ENCODE results near the gene MINPP1. TPM values are rescaled to one million over a fixed set of nuclear protein-coding genes. Genes with fewer than 3 reads are reported as not detected.
A peak's percentile ranks its signal among the peaks of the same experiment; 100 is the strongest.

MINPP1 gene
- total and polyA plus RNA-seq, 2 of the 4 experiments (the other 2 are of a cell fraction), result 11.7 to 14.4 TPM

DNA sequence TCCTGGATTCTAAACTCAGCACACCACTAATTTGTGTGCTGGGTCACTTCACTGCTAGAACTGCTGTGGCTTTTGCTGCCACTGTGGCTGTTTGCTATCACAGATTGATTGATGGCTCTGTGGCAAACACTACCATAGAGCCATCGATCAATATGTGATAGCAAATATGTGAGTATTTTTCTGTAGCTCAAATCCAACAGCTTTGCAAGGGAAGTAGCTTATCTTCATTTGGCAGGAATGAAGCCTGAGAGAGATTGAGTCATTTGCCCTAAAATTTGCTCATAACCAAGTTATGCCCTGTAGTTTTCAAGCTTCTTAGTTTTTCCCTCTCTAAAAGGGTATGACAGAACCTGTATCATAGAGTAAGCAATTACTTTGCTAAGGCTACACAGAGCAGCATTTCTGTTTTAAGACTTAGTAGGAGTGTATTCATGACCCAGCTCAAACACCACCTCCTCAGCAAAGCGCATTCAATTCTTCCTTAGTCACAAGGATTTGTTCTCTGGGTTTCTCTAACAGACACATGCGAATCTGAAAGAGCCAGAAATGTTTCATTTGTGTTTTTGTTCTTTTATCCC is 43.1 kb downstream of the MINPP1 start (continued):
- peak; percentile 78 for TF ChIP-seq CEBPB (IDR thresholded peaks at IDR 0.05; ENCODE audit: low read depth, low read length)
- TF ChIP-seq FOS (IDR thresholded peaks at IDR 0.05; ENCODE audit: low read depth, low read length), result no peak

DNA sequence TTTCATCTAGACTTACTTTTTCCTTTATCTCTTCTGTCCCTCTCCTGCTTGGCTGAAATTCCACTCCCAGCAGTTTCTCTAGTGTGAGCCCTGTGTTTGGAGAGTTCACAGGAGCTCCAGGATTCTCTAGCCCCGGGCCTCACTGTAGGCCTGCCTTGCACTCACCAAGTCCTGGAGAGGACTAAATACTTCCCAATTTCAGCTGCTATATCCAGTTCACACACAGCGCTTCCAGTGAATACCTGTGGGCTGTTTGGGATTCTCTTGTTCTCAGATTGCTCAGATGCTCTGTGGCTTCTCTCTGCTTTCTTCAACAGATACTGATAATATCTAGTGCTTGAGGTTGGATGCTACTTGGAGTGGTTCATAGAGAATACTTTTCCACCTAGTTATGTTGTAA is 46.0 kb downstream of the MINPP1 start:
- Histone ChIP-seq H2AFZ (replicated peaks; ENCODE audit: low read length, poor library complexity) (no peak overlapping the region), H3K9me1 (ENCODE audit: insufficient read depth, low read length) (peaks cover 6% of the 10 kb centered on the region), H3K18ac (ENCODE audit: low read depth, low read length) (peak overlapping the region; percentile 9; the same call in 1 of the 2 replicates), H3K4me3 (ENCODE audit: insufficient read depth, low read depth, low read length) (no peak overlapping the region), H2BK120ac (ENCODE audit: low read depth, low read length) (no peak overlapping the region), H4K91ac (ENCODE audit: insufficient read depth, low read depth, low read length) (peak overlapping the region; percentile 6), H3K14ac (replicated peaks; ENCODE audit: low read depth, low read length) (peak overlapping the region; percentile 52), H2AK5ac (ENCODE audit: low read depth, low read length) (peak overlapping the region; percentile 2; the same call in 1 of the 2 replicates), H2BK5ac (ENCODE audit: low read depth, low read length, poor library complexity, severe bottlenecking) (no peak overlapping the region), H3K9ac (ENCODE audit: low read depth, low read length) (no peak overlapping the region), H3K9me3 (ENCODE audit: control insufficient read depth, insufficient read depth, low read length) (no peaks in the 10 kb centered on the region), H3K56ac (ENCODE audit: extremely low read depth, insufficient read depth, low read length) (no peak overlapping the region), H3K27ac (ENCODE audit: insufficient read depth, low read length) (no peak overlapping the region), H2BK20ac (ENCODE audit: low read depth, low read length) (no peak overlapping the region), H3K27me3 (ENCODE audit: control insufficient read depth, insufficient read depth, low read length) (no peaks in the 10 kb centered on the region), H3K4me2 (ENCODE audit: low read depth, low read length) (no peak overlapping the region), H3K4ac (ENCODE audit: low read depth, low read length) (peak overlapping the region; percentile 61; the same call in 1 of the 2 replicates), H4K8ac (ENCODE audit: low read depth in 2 of 2, low read length in 2 of 2) (peak overlapping the region in 1 of 2 experiments; percentile 75; a peak in 2 of 4 replicates), H2AK9ac (replicated peaks; ENCODE audit: low read depth, low read length, poor library complexity) (peak overlapping the region; percentile 25), H3K23ac (ENCODE audit: low read depth, low read length) (no peak overlapping the region), H2BK15ac (ENCODE audit: low read depth, low read length) (no peak overlapping the region), H3K79me1 (ENCODE audit: low read depth in 1 of 2, low read length in 2 of 2) (peaks cover 3 to 34% of the 10 kb centered on the region in 2 experiments; a peak in 3 of 4 replicates), H3K4me1 (ENCODE audit: control insufficient read depth, insufficient read depth, low read length) (peaks cover 24% of the 10 kb centered on the region), H4K5ac (ENCODE audit: low read depth, low read length) (no peak overlapping the region), H3K36me3 (ENCODE audit: control insufficient read depth, insufficient read depth, low read length) (peaks cover 3% of the 10 kb centered on the region; the same call in 1 of the 2 replicates), H4K20me1 (ENCODE audit: insufficient read depth, low read length) (peaks cover 3% of the 10 kb centered on the region; the same call in 1 of the 2 replicates)
- in situ Hi-C loops (cut with MboI; ENCODE audit: low sequenced_read_pairs), result no loop called here
- ATAC-seq (ENCODE audit: low read depth), result no peak; the same call in 1 of the 2 replicates
- dilution Hi-C loops (cut with HindIII; ENCODE audit: low sequenced_read_pairs, unreplicated experiment), result no loop called here
- WGBS, 2 experiments (ENCODE audit: extremely low coverage in 2 of 2, insufficient read length in 1 of 2), result no CpG with 5 or more reads among the region's 2 CpGs
- POLR2A ChIA-PET (ENCODE audit: unreplicated experiment), result no interaction called here
- intact Hi-C loops (cut with micrococcal nuclease), result loop anchor here (5.0 kb wide), 1 partner anchor 42 kb away; no protein-coding TSS in a partner anchor
- no peak for DNase-seq
- TF ChIP-seq CEBPB (IDR thresholded peaks at IDR 0.05; ENCODE audit: low read depth, low read length), result no peak
- no peak for TF ChIP-seq MAFK (IDR thresholded peaks at IDR 0.05; ENCODE audit: low read depth, low read length)
- TF ChIP-seq, protein P1, sequence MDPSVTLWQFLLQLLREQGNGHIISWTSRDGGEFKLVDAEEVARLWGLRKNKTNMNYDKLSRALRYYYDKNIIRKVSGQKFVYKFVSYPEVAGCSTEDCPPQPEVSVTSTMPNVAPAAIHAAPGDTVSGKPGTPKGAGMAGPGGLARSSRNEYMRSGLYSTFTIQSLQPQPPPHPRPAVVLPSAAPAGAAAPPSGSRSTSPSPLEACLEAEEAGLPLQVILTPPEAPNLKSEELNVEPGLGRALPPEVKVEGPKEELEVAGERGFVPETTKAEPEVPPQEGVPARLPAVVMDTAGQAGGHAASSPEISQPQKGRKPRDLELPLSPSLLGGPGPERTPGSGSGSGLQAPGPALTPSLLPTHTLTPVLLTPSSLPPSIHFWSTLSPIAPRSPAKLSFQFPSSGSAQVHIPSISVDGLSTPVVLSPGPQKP (IDR thresholded peaks at IDR 0.05; ENCODE audit: borderline replicate concordance, low read depth, low read length), result no peak
- TF ChIP-seq RAD21 (IDR thresholded peaks at IDR 0.05; ENCODE audit: low read length), result no peak
- TF ChIP-seq RCOR1 (IDR thresholded peaks at IDR 0.05; ENCODE audit: insufficient replicate concordance, low read length), result no peak
- TF ChIP-seq FOS (IDR thresholded peaks at IDR 0.05; ENCODE audit: low read depth, low read length), result no peak
- TF ChIP-seq POLR2A (IDR thresholded peaks at IDR 0.05; ENCODE audit: low read depth, low read length), result no peak
- no peak for TF ChIP-seq BHLHE40 (IDR thresholded peaks at IDR 0.05; ENCODE audit: low read depth, low read length)
- TF ChIP-seq SMC3 (IDR thresholded peaks at IDR 0.05; ENCODE audit: low read depth, low read length), result no peak
- no peak for TF ChIP-seq MAZ (IDR thresholded peaks at IDR 0.05; ENCODE audit: borderline replicate concordance, low read depth, low read length)
- TF ChIP-seq MXI1 (IDR thresholded peaks at IDR 0.05; ENCODE audit: borderline replicate concordance, low read depth, low read length), result no peak
- no TSS peak for BruUV-seq (replicated peaks)
- CTCF ChIA-PET, result interaction anchor here (0.6 kb wide), 1 partner anchor 10 kb away, joined by 3 read pairs; no protein-coding TSS in a partner anchor
